HG03457 (cell line): ENCODE measurements around the gene RRAGA.
"Not testable (repeated sequence)": the region's sequence is repeated elsewhere in the genome, so short reads cannot be mapped to it uniquely, and the experiment has no call there.

Experiments used
- ATAC-seq: cut with Tn5 transposase; IDR thresholded peaks from one replicate; pipeline ENCODE4 v1.9.1; 2021; ENCODE audit warnings: moderate number of reproducible peaks; ENCODE audit not compliant: unreplicated experiment

The RRAGA gene, protein sequence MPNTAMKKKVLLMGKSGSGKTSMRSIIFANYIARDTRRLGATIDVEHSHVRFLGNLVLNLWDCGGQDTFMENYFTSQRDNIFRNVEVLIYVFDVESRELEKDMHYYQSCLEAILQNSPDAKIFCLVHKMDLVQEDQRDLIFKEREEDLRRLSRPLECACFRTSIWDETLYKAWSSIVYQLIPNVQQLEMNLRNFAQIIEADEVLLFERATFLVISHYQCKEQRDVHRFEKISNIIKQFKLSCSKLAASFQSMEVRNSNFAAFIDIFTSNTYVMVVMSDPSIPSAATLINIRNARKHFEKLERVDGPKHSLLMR

GRCh38 chr9:19048966-19049916 lies at the start of gene RRAGA:
TSS of gene RRAGA (plus strand) at chr9:19049427. CDS start at chr9:19049660, 233 bp downstream.
- peak; percentile 91 for ATAC-seq

GRCh38 chr9:19000133-19000532 lies 49.1 kb upstream of the RRAGA start:
- no peak for ATAC-seq

GRCh38 chr9:19009391-19009965 lies 39.7 kb upstream of the RRAGA start:
- no peak for ATAC-seq

DNA sequence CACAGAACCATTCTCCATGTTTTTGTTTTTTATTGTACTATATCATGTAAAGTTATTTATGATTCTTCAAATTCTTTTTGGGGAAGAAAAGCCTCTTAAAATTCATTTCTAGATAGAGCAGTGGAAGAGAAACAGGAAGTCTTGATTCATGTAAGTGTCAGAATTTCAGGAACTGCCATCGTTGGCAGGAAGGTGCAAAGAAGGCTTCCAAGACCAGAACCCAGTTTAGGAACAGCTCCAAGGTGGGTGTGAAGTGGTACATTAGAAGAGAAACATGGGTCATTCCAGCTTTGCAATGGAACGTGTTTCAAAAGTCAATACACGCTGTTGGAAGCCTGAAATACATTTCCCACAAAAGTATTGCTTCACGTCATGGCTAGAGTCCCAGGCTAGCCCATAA lies 31.0 kb upstream of the RRAGA start:
- no peak for ATAC-seq

GRCh38 chr9:19020886-19021455 lies 28.3 kb upstream of the RRAGA start:
- no peak for ATAC-seq

- ATAC-seq = not testable (repeated sequence)
Measured at GRCh38 chr9:19021649-19022048, 27.6 kb upstream of the RRAGA start.

- ATAC-seq = no peak
Measured at GRCh38 chr9:19022206-19022605, 27.0 kb upstream of the RRAGA start.

DNA sequence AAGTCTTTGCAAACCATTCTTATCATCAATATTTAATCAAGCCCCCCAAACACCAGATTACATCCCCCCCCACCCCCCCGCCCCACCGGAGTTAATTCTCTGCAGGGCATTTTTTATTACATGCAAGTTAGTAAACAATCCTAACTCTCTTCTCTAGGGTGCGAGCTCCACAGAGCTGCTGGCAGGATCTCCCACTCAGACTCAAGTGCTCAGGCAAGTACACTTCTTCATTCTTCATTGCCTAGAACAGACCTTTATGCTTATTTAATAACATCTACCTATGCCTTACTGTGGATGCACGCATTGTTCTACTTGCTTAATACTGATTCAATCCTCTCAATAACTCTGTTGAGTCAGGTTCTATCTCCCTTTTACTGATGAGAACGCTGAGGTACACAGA lies 26.1 kb upstream of the RRAGA start:
- no peak for ATAC-seq

- ATAC-seq = no peak
Measured at GRCh38 chr9:19026375-19026774, 22.9 kb upstream of the RRAGA start.

GRCh38 chr9:19027825-19028224 lies 21.4 kb upstream of the RRAGA start:
- no peak for ATAC-seq

GRCh38 chr9:19028835-19029451 lies 20.3 kb upstream of the RRAGA start:
- peak; percentile 56 for ATAC-seq

DNA sequence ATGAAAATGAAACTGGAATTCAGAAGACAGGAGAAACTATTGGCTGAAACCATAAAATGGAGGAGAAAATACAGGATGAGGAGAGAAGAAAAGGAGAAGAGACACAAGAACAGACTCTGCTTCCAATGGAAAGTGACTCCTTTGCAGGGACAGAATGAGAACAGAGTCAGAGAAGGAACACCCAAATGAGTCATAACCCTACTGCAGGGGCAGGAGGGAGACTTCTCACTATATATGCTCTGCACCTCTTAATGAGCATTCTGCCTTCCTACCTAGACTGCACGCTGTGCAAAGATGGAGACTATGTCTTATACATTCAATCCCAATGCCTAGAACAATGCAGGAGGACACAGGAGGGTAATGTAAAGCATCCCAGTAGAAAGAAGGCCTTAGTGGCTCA lies 18.3 kb upstream of the RRAGA start:
- no peak for ATAC-seq

DNA sequence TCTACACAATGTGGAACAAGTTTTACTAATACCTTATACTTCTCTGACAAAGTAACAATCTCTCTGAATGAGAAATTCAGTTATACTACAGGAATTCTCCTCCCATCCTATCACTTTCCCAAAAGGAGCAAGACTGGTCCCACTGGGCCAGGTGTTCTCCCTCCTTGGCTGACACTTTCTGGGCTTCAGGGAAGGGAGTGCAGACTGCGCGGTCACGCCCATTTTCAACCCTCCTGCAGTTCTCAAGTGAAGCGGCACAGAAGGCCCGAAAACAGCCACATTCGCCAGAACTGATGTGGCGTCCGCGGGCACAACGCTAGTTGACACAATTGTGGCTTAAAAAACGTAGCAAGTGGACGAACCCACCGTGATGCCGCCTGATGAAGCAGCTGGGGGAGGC lies 16.8 kb upstream of the RRAGA start:
- no peak for ATAC-seq

- ATAC-seq = no peak
Measured at GRCh38 chr9:19033015-19033414, 16.2 kb upstream of the RRAGA start, which contains the start of gene SAXO1. TSS of gene SAXO1 (minus strand) at chr9:19033209. CDS start at chr9:19032908, 301 bp downstream.

GRCh38 chr9:19036611-19037010 lies 12.6 kb upstream of the RRAGA start:
- ATAC-seq = no peak

DNA sequence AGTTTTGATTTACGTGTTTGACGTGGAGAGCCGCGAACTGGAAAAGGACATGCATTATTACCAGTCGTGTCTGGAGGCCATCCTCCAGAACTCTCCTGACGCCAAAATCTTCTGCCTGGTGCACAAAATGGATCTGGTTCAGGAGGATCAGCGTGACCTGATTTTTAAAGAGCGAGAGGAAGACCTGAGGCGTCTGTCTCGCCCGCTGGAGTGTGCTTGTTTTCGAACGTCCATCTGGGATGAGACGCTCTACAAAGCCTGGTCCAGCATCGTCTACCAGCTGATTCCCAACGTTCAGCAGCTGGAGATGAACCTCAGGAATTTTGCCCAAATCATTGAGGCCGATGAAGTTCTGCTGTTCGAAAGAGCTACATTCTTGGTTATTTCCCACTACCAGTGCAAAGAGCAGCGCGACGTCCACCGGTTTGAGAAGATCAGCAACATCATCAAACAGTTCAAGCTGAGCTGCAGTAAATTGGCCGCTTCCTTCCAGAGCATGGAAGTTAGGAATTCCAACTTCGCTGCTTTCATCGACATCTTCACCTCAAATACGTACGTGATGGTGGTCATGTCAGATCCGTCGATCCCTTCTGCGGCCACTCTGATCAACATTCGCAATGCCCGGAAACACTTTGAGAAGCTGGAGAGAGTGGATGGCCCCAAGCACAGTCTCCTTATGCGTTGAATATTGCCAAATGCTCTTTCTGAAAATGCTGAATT lies 850 bp downstream of the RRAGA start:
- ATAC-seq = no peak

- ATAC-seq = no peak
Measured at GRCh38 chr9:19050637-19051591, 1.7 kb downstream of the RRAGA start.

GRCh38 chr9:19057033-19057432 lies 7.8 kb downstream of the RRAGA start:
- no peak for ATAC-seq

DNA sequence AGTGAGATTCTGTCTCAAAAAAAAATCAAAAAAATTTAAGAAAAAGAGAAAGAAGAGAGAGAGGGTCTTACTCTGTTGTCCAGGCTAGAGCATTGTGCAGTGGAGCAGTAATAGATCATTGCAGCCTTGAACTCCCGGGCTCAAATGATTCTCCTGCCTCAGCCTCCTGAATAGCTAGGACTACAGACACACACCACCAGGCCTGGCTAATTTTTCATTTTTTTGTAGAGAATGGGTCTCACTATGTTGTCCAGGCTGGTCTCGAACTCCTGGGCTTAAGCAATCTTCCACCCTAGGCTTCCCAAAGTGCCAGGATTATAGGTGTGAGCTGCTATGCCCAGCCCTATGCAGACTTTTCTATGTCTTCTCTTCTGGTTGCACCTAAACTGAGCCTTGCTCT lies 25.0 kb downstream of the RRAGA start:
- no peak for ATAC-seq
